ENCODE measurements around the gene GTPBP4. TPM values are rescaled to one million over a fixed set of nuclear protein-coding genes. Genes with fewer than 3 reads are reported as not detected.

Gene GTPBP4
- total RNA-seq, 1 donor from 2014 or later = 53.4 TPM

GRCh38 chr10:1010703-1011102, 22.5 kb downstream of the GTPBP4 start:
- Mint-ChIP-seq H3K4me3 (no peak overlapping the region), H3K9me3 (no peaks in the 10 kb centered on the region), H3K4me1 (no peaks in the 10 kb centered on the region), H3K27ac (no peak overlapping the region), H3K27me3 (ENCODE audit: insufficient read depth, low read depth) (no peaks in the 10 kb centered on the region), H3K36me3 (peaks cover 51% of the 10 kb centered on the region)
- Histone ChIP-seq H3K4me3 (no peak overlapping the region), H3F3A (ENCODE audit: low read depth) (no peaks in the 10 kb centered on the region), H3K36me3 (no peaks in the 10 kb centered on the region), H4K20me1 (ENCODE audit: low read depth) (no peaks in the 10 kb centered on the region), H2AFZ (replicated peaks) (no peak overlapping the region), H3K4me2 (no peak overlapping the region), H3K79me2 (ENCODE audit: low read depth) (no peaks in the 10 kb centered on the region), H3K9me3 (ENCODE audit: low read depth) (no peaks in the 10 kb centered on the region), H3K9ac (no peak overlapping the region), H3K27ac (no peak overlapping the region), H3K4me1 (no peaks in the 10 kb centered on the region), H3K27me3 (no peaks in the 10 kb centered on the region)
- TF ChIP-seq EZH2 (IDR thresholded peaks at IDR 0.05) (no peak), EZH2phosphoT487 (IDR thresholded peaks at IDR 0.05) (no peak), CTCF (IDR thresholded peaks at IDR 0.05) (no peak)
- no peak for DNase-seq (ENCODE audit: low spot score)

- no peaks in the 10 kb centered on the region for H3K9me3 ChIP-seq (ENCODE audit: low read depth)
- no peaks in the 10 kb centered on the region for H3K36me3 ChIP-seq
- no peaks in the 10 kb centered on the region for H3K79me2 ChIP-seq (ENCODE audit: low read depth)
- Mint-ChIP-seq H3K27me3 (ENCODE audit: insufficient read depth, low read depth) (no peaks in the 10 kb centered on the region), H3K4me1 (no peaks in the 10 kb centered on the region), H3K9me3 (no peaks in the 10 kb centered on the region), H3K36me3 (peaks cover 49% of the 10 kb centered on the region), H3K4me3 (no peak overlapping the region), H3K27ac (no peak overlapping the region)
- TF ChIP-seq EZH2 (IDR thresholded peaks at IDR 0.05) (no peak), CTCF (IDR thresholded peaks at IDR 0.05) (no peak), EZH2phosphoT487 (IDR thresholded peaks at IDR 0.05) (no peak)
- H3K4me2 ChIP-seq = no peak overlapping the region
- H2AFZ ChIP-seq (replicated peaks) = no peak overlapping the region
- no peak overlapping the region for H3K27ac ChIP-seq
- no peaks in the 10 kb centered on the region for H3K4me1 ChIP-seq
- H3F3A ChIP-seq (ENCODE audit: low read depth) = no peaks in the 10 kb centered on the region
- no peak overlapping the region for H3K9ac ChIP-seq
- no peaks in the 10 kb centered on the region for H3K27me3 ChIP-seq
- H4K20me1 ChIP-seq (ENCODE audit: low read depth) = no peaks in the 10 kb centered on the region
- DNase-seq (ENCODE audit: low spot score) = no peak
- H3K4me3 ChIP-seq = no peak overlapping the region
Measured at GRCh38 chr10:1011696-1012095, 23.5 kb downstream of the GTPBP4 start.

GRCh38 chr10:1015688-1016087, 27.5 kb downstream of the GTPBP4 start:
- Histone ChIP-seq H3K27ac (no peak overlapping the region), H3K27me3 (no peaks in the 10 kb centered on the region), H3K4me3 (no peak overlapping the region), H3K4me2 (no peak overlapping the region), H2AFZ (replicated peaks) (no peak overlapping the region), H3K36me3 (peaks cover 5% of the 10 kb centered on the region), H3K9me3 (ENCODE audit: low read depth) (no peaks in the 10 kb centered on the region), H3K9ac (no peak overlapping the region), H4K20me1 (ENCODE audit: low read depth) (peaks cover 2% of the 10 kb centered on the region), H3F3A (ENCODE audit: low read depth) (peaks cover 10% of the 10 kb centered on the region), H3K79me2 (ENCODE audit: low read depth) (no peaks in the 10 kb centered on the region), H3K4me1 (no peaks in the 10 kb centered on the region)
- no peak for TF ChIP-seq EZH2 (IDR thresholded peaks at IDR 0.05)
- TF ChIP-seq CTCF (IDR thresholded peaks at IDR 0.05) = no peak
- no peak for TF ChIP-seq EZH2phosphoT487 (IDR thresholded peaks at IDR 0.05)
- Mint-ChIP-seq H3K36me3 (peaks cover 44% of the 10 kb centered on the region), H3K4me1 (no peaks in the 10 kb centered on the region), H3K4me3 (no peak overlapping the region), H3K9me3 (no peaks in the 10 kb centered on the region), H3K27me3 (ENCODE audit: insufficient read depth, low read depth) (peaks cover 2% of the 10 kb centered on the region), H3K27ac (no peak overlapping the region)
- no peak for DNase-seq (ENCODE audit: low spot score)

Data from neural progenitor cell (in vitro differentiated cells).